ENCODE measurements around the gene NDUFB8. TPM values are rescaled to one million over a fixed set of nuclear protein-coding genes. Genes with fewer than 3 reads are reported as not detected.

NDUFB8 gene
- total and polyA plus RNA-seq, 10 of the 15 experiments (the other 5 are each of a cell fraction or from before 2014, with no cell fraction given), result 180 to 572 (median 382) TPM

- Histone ChIP-seq H3K4me1 (ENCODE audit: control insufficient read depth, insufficient read depth, low read length) (no peaks in the 10 kb centered on the region), H3K27me3 (replicated peaks in 1 of 2; ENCODE audit: control insufficient read depth in 2 of 2, insufficient read depth in 2 of 2, low read length in 1 of 2) (no peaks in the 10 kb centered on the region), H3K27ac (ENCODE audit: control insufficient read depth, insufficient read depth) (no peak overlapping the region), H3K4me2 (ENCODE audit: control insufficient read depth, insufficient read depth) (no peak overlapping the region), H3K79me2 (ENCODE audit: control insufficient read depth, insufficient read depth, low read length) (no peaks in the 10 kb centered on the region), H3K9ac (ENCODE audit: control insufficient read depth, insufficient read depth, low read length) (no peak overlapping the region), H3K4me3 (no peak overlapping the region), H4K20me1 (ENCODE audit: control insufficient read depth, insufficient read depth) (0 out of 2 replicates have a peak, but pooled peaks cover 2% of the 10 kb centered on the region), H3K9me3 (replicated peaks; ENCODE audit: control insufficient read depth, insufficient read depth, low read length) (no peaks in the 10 kb centered on the region), H3K36me3 (ENCODE audit: control insufficient read depth in 2 of 2, insufficient read depth in 2 of 2, low read length in 1 of 2) (peaks cover 0 to 9% of the 10 kb centered on the region in 2 experiments), H2AFZ (ENCODE audit: control insufficient read depth, low read depth, low read length) (no peak overlapping the region)
- no TSS peak for BruUV-seq (replicated peaks)
- ChIA-PET SMC1A (ENCODE audit: uncharacterized antibody, unreplicated experiment) (interaction anchor here (0.6 kb wide), 1 partner anchor 110 kb away, joined by 3 read pairs; no protein-coding TSS in a partner anchor), POLR2A (no interaction called here), CTCF (interaction anchor here (1.3 to 1.6 kb wide), 2 partner anchors 14 to 21 kb away, joined by 5 read pairs; no protein-coding TSS in a partner anchor), RAD21 (ENCODE audit: unreplicated experiment) (no interaction called here)
- DNase-seq (ENCODE audit: low read depth, low spot score), result no peak
- no peak for ATAC-seq
- intact Hi-C loops (cut with micrococcal nuclease; ENCODE audit: unreplicated experiment) (no loop called here), in situ Hi-C loops (cut with MboI) (no loop called here)
- FAIRE-seq, result no peak
- WGBS (ENCODE audit: insufficient coverage, insufficient replicate concordance, low lambda C conversion rate, missing lambda C conversion rate), result 95% methylated on average over 5 of the region's 5 CpGs
- TF ChIP-seq RAD21 (IDR thresholded peaks at IDR 0.05; ENCODE audit: insufficient read depth, low read depth, low read length), result no peak
- TF ChIP-seq, protein P1, sequence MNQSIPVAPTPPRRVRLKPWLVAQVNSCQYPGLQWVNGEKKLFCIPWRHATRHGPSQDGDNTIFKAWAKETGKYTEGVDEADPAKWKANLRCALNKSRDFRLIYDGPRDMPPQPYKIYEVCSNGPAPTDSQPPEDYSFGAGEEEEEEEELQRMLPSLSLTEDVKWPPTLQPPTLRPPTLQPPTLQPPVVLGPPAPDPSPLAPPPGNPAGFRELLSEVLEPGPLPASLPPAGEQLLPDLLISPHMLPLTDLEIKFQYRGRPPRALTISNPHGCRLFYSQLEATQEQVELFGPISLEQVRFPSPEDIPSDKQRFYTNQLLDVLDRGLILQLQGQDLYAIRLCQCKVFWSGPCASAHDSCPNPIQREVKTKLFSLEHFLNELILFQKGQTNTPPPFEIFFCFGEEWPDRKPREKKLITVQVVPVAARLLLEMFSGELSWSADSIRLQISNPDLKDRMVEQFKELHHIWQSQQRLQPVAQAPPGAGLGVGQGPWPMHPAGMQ (IDR thresholded peaks at IDR 0.05; ENCODE audit: borderline replicate concordance), result no peak
- no peak for TF ChIP-seq CBX5 (IDR thresholded peaks at IDR 0.05; ENCODE audit: low read depth)
- no peak for TF ChIP-seq USF1 (IDR thresholded peaks at IDR 0.05; ENCODE audit: borderline replicate concordance, extremely low read length, insufficient read depth, low read depth, low read length)
- TF ChIP-seq MLLT1 (IDR thresholded peaks at IDR 0.05), result no peak
- no peak for TF ChIP-seq LARP7 (IDR thresholded peaks at IDR 0.05)
- TF ChIP-seq GABPA (IDR thresholded peaks at IDR 0.05; ENCODE audit: low read depth), result no peak
- no peak for TF ChIP-seq EZH2 (IDR thresholded peaks at IDR 0.05; ENCODE audit: borderline replicate concordance, control insufficient read depth, low read depth, low read length)
- TF ChIP-seq SMARCA5 (IDR thresholded peaks at IDR 0.05), result no peak
- no peak for TF ChIP-seq MEF2A (IDR thresholded peaks at IDR 0.05; ENCODE audit: insufficient read depth, low read depth, low read length)
- TF ChIP-seq RELA (IDR thresholded peaks at IDR 0.05; ENCODE audit: borderline replicate concordance, partially characterized antibody), result no peak
- no peak for TF ChIP-seq FOXK2 (IDR thresholded peaks at IDR 0.05)
- TF ChIP-seq POLR2AphosphoS5 (IDR thresholded peaks at IDR 0.05; ENCODE audit: low read length), result no peak
- TF ChIP-seq BACH1 (IDR thresholded peaks at IDR 0.05; ENCODE audit: borderline replicate concordance), result no peak
- TF ChIP-seq SUPT20H (IDR thresholded peaks at IDR 0.05; ENCODE audit: borderline replicate concordance, control insufficient read depth, low read depth, low read length), result no peak
- TF ChIP-seq BMI1 (IDR thresholded peaks at IDR 0.05; ENCODE audit: borderline replicate concordance), result no peak
- no peak for TF ChIP-seq SP1 (IDR thresholded peaks at IDR 0.05; ENCODE audit: low read depth, low read length)
- TF ChIP-seq NR2C1 (IDR thresholded peaks at IDR 0.05), result no peak
Measured at GRCh38 chr10:100504096-100504495, 25.6 kb downstream of the NDUFB8 start.

Data from GM12878 (cell line).